Muscle layer of colon (tissue), 2 donors: ENCODE measurements around the gene LAMC2.

ENCODE experiments used
- H3K27ac ChIP-seq: one replicate; pipeline ENCODE4 v1.7.0; 2013; ENCODE audit warnings: low read depth, mild to moderate bottlenecking, low read length, moderate library complexity
- H3K27me3 ChIP-seq, 2 donors: one replicate each; pipeline ENCODE4 v1.7.0; 2013; ENCODE audit warnings: low read length in 2 of 2, mild to moderate bottlenecking in 2 of 2; ENCODE audit not compliant: insufficient read depth in 2 of 2, control insufficient read depth in 1 of 2
- H3K36me3 ChIP-seq: one replicate; pipeline ENCODE4 v1.7.0; 2013; ENCODE audit warnings: mild to moderate bottlenecking, low read length; ENCODE audit not compliant: insufficient read depth
- H3K4me1 ChIP-seq: one replicate; pipeline ENCODE4 v1.7.0; 2013; ENCODE audit warnings: mild to moderate bottlenecking, low read length; ENCODE audit not compliant: insufficient read depth
- H3K4me3 ChIP-seq, 2 donors: one replicate each; pipeline ENCODE4 v1.7.0; 2013; ENCODE audit warnings: low read length in 2 of 2, low read depth in 1 of 2, mild to moderate bottlenecking in 1 of 2, moderate library complexity in 1 of 2
- H3K9ac ChIP-seq: one replicate; pipeline ENCODE4 v1.7.0; 2013; ENCODE audit warnings: low read length
- H3K9me3 ChIP-seq: one replicate; pipeline ENCODE4 v1.7.0; 2013; ENCODE audit warnings: mild to moderate bottlenecking, low read length
- donor health status: abdominal sarcoma.
- donor health status: Adenocarcinoma of cecum.

The LAMC2 gene

GRCh38 chr1:183227422-183228346, 41.6 kb downstream of the LAMC2 start:
- peaks cover under 1% of the 10 kb centered on the region for H3K4me1 ChIP-seq
- no peaks in the 10 kb centered on the region for H3K36me3 ChIP-seq
- H3K27ac ChIP-seq: no peak overlapping the region
- H3K27me3 ChIP-seq: no peaks in the 10 kb centered on the region
- no peaks in the 10 kb centered on the region for H3K9me3 ChIP-seq
- H3K4me3 ChIP-seq: no peak overlapping the region
- H3K9ac ChIP-seq: no peak overlapping the region

DNA sequence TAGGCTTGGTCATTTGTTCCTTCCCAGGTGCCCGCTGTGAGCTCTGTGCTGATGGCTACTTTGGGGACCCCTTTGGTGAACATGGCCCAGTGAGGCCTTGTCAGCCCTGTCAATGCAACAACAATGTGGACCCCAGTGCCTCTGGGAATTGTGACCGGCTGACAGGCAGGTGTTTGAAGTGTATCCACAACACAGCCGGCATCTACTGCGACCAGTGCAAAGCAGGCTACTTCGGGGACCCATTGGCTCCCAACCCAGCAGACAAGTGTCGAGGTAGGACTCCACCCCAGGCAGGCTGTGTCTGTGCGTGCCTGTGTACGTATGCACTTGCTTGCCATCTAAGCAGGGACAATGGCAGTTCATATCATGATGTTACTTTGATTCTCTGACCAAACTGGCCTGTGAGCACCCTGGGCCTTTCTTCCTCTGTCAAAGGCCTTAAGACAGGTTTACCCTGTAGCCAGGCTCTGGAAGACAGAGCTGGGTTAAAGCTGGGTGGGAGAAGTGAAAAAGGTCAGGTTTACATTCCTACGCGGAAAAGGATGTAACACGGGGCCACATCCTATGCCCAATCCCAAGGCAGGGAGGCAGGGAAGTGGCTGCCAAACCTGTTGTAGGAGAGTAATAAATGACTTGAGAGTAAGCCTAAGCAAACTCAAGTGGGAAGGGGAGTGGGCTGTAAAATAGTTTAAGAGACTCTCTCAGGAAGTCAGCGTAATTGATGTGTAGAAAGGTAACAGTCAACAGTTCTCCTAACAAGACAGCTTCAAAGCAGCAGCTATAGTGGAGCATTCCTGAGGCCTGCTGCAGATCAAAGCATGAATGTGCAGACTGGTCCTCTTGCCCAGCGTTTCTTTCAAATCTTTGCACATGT, 42.5 kb downstream of the LAMC2 start:
- no peak overlapping the region for H3K4me3 ChIP-seq
- no peaks in the 10 kb centered on the region for H3K36me3 ChIP-seq
- peak overlapping the region; percentile 4 for H3K27ac ChIP-seq

DNA sequence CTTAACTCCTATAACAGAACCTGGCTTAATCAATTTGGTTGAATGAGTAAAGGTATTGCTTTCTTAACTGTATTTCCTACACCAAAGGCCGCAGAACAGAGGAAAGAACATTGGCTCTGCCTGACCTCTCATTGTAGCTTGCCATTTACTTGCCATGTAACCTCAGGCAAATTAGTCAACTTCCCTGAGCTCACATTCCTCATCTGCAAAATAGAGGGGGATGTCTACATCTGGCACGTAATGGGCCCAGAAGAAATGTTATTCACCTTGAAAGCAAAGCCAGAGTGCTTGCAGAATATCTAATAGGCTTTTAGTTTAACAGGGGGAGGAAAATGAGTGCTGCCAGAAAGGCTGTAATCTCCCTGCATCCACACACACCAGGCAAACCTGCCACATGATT, 44.3 kb downstream of the LAMC2 start:
- Histone ChIP-seq H3K4me3 (no peak overlapping the region), H3K9ac (no peak overlapping the region), H3K9me3 (no peaks in the 10 kb centered on the region), H3K36me3 (no peaks in the 10 kb centered on the region), H3K27ac (no peak overlapping the region), H3K4me1 (peaks cover 16% of the 10 kb centered on the region), H3K27me3 (no peaks in the 10 kb centered on the region)

More for the DNA sequence above, 42.5 kb downstream of the LAMC2 start:
- no peaks in the 10 kb centered on the region for H3K9me3 ChIP-seq
- no peak overlapping the region for H3K9ac ChIP-seq
- peaks cover 6% of the 10 kb centered on the region for H3K4me1 ChIP-seq
- no peaks in the 10 kb centered on the region for H3K27me3 ChIP-seq

DNA sequence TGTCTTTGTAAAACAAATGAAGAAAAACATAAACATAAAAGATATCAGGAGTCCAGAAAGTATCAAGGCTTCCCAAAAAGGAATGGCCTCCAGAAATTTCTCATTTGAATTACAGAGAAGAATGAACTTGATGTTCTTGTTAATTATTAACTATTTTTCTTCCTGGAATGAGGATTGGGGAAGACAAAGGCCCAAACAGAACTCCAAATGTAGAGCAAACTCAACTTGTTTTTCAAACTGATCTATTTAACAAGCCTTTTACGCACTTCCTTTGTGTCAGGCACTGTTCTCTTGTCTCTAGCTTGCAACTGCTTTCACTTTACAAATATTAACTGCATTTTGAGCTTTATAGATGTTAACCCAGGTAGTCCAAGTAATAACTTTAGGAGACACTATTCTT, 45.5 kb downstream of the LAMC2 start:
- peaks cover 16% of the 10 kb centered on the region for H3K4me1 ChIP-seq
- H3K27ac ChIP-seq: no peak overlapping the region
- H3K4me3 ChIP-seq: no peak overlapping the region
- no peaks in the 10 kb centered on the region for H3K9me3 ChIP-seq
- H3K27me3 ChIP-seq: no peaks in the 10 kb centered on the region
- H3K9ac ChIP-seq: no peak overlapping the region
- H3K36me3 ChIP-seq: no peaks in the 10 kb centered on the region

DNA sequence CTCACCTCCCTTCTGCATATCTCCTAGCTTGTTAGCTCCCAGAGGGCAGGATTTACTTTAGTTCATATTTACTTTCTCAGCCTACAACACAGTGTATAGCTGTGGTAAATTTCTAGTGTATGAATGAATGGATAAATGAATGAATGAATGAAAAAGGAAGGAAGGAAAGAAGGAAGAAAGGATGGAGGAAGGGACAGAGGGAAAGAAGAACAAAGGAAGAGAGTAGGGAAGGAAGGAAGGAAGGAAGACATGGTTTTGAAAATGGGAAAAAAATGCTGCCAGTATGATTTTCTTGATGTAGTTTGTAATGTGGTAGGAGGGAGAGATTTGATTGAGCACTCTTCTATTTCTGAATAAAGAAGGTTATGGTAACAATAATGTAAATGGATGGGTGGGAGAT, 47.0 kb downstream of the LAMC2 start:
- Histone ChIP-seq H3K4me1 (peaks cover 16% of the 10 kb centered on the region), H3K9me3 (no peaks in the 10 kb centered on the region), H3K36me3 (no peaks in the 10 kb centered on the region), H3K27ac (no peak overlapping the region), H3K4me3 (no peak overlapping the region), H3K27me3 (no peaks in the 10 kb centered on the region), H3K9ac (no peak overlapping the region)

- Histone ChIP-seq H3K4me3 (peak overlapping the region in 1 of 2 donors; percentile 64), H3K9ac (no peak overlapping the region), H3K36me3 (no peaks in the 10 kb centered on the region), H3K9me3 (no peaks in the 10 kb centered on the region), H3K4me1 (peaks cover 16% of the 10 kb centered on the region), H3K27ac (peak overlapping the region; percentile 74), H3K27me3 (no peaks in the 10 kb centered on the region)
These were observed 48.8 kb downstream of the LAMC2 start for GRCh38 chr1:183234660-183235476.

GRCh38 chr1:183235503-183235902, 49.4 kb downstream of the LAMC2 start:
- Histone ChIP-seq H3K4me3 (peak overlapping the region in 1 of 2 donors; percentile 64), H3K27ac (peak overlapping the region; percentile 74), H3K9me3 (no peaks in the 10 kb centered on the region), H3K27me3 (no peaks in the 10 kb centered on the region), H3K9ac (no peak overlapping the region), H3K4me1 (peaks cover 16% of the 10 kb centered on the region), H3K36me3 (no peaks in the 10 kb centered on the region)

- Histone ChIP-seq H3K27ac (peak overlapping the region; percentile 74), H3K9ac (no peak overlapping the region), H3K4me1 (peaks cover 16% of the 10 kb centered on the region), H3K36me3 (no peaks in the 10 kb centered on the region), H3K9me3 (no peaks in the 10 kb centered on the region), H3K4me3 (no peak overlapping the region), H3K27me3 (no peaks in the 10 kb centered on the region)
These were observed 50.2 kb downstream of the LAMC2 start for GRCh38 chr1:183236158-183236725.

GRCh38 chr1:183237046-183237445, 51.0 kb downstream of the LAMC2 start:
- Histone ChIP-seq H3K27ac (no peak overlapping the region), H3K9me3 (no peaks in the 10 kb centered on the region), H3K4me1 (peaks cover 16% of the 10 kb centered on the region), H3K9ac (no peak overlapping the region), H3K27me3 (no peaks in the 10 kb centered on the region), H3K4me3 (no peak overlapping the region), H3K36me3 (no peaks in the 10 kb centered on the region)

GRCh38 chr1:183238071-183238470, 52.0 kb downstream of the LAMC2 start:
- Histone ChIP-seq H3K4me3 (no peak overlapping the region), H3K36me3 (no peaks in the 10 kb centered on the region), H3K27me3 (no peaks in the 10 kb centered on the region), H3K4me1 (peaks cover 15% of the 10 kb centered on the region), H3K9me3 (no peaks in the 10 kb centered on the region), H3K27ac (no peak overlapping the region), H3K9ac (no peak overlapping the region)
